HG02885 (cell line): ENCODE data around the gene PLAGL2.

Source experiments
- ATAC-seq: cut with Tn5 transposase; IDR thresholded peaks from one replicate; pipeline ENCODE4 v1.9.1; 2021; ENCODE audit warnings: mild to moderate bottlenecking; ENCODE audit not compliant: unreplicated experiment, poor library complexity

The PLAGL2 gene

DNA sequence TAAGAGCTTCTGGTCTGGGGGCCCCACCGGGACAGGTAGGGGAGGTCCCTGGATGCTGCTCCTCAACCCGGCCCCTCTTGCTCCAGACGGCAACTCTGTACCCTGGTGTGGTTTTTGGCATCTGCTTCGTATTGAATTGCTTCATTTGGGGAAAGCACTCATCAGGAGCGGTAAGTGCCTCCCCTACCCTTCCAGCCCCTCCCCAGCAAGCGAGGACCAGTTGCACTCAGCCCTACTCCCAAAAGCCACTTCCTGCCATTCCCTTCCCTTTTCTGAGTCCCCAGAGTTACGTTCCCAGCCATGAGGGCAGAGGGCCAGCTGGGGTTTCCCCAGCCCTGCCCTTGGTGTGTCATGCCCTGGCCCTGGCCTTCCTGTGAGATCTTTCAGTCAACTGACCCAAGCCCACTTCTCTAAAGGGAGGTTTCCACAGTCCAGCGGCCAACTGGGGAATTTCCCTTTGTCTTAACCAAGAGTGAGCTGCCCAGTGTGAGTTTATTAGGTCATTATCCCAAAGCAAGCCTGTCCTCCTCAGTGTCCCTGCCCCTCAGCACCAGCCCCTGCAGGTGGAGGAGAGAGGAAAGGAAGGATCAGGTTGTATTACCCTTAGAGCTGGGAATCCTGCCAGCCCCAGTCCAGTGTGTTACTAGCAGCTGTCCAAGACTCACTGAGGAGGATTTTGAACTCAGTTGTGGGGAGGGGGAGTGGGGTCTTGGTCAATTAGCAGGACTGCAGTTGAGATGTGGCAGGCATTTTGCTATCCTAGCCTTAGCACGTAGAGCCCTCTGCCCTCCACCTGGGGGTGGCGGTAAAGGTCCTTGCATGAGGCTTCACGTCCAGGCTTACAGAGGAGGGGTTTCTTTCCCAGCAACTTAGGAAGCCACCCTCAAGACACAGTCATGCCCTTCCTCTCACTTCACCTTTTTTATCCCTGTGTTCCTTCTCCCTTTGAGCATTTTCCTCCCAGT is 52.2 kb downstream of the PLAGL2 start:
- ATAC-seq = no peak

DNA sequence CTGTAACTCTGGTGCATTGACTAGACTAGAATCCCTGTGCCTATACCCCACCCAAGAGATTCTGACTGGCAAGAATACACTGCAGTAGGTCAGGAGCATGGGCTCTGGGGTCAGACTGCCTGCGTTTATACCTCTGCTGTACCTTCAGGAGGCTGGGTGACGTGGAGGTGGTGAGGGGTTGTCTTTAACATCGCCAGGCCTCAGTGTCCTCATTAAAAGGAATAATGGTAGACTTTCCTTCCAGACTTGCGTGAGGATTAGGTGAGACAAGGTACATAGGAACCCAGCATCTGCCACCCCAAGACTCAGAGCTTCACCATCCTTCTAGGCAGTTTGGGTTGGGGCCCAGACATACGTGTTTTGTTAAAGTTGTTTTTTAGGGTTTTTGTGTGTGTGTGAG is 53.8 kb downstream of the PLAGL2 start:
- no peak for ATAC-seq

DNA sequence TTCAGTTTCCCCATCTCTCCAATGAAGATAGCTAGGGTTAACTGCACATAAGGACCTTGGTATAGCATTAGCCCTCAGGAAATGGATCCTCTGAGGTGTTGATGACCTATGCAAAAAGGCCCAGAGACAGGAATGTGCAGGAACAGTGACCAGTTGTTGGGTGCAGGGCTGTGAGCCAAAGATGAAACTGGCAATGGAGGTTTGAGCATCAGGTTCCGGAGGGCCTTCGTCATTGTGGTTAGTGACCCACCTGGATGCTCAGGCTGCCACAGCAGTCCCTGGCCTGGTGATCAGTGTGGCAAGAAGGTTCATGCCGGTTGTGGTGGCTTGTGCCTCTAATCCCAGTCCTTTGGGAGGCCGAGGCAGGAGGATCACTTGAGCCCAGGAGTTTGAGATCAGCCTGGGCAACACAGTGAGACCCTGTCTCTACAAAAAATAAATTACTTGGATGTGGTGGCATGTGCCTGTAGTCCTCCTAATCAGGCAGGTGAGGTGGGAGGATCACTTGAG is 54.3 kb downstream of the PLAGL2 start:
- no peak for ATAC-seq

DNA sequence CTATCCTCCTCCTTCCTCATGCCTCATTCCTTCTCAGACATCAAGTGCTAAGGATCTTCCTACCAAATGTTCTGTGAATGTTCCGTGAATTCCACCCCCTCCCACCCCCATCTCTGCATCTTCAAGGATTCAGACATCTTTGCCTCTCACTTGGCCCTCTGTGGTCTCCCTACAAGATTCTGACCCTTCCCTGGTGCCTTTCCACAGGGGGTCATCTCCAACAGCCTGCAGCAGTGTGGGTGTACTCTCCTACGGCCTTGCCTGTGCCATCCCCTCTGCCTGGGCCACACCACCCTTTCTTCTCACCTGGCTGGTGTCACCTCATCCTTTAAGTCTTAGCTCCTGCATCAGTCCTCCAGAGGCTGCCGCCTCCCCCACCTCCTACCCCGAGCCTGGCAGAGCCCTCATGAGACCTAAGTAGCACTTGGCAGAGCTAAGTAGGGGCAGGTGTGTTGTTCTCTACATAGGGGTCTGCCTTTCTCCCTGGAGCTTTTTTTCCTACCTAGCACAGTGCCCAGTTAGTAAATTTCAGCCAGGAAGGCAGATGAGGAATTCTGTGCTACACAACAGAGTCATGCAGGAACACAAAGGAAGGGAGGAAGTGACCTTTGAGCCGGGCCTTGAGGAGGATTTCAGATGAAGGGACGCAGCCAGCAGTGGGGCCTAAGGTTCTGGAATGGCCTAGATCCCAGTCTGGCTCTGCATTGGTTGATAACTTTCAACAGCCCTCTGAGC is 55.0 kb downstream of the PLAGL2 start:
- no peak for ATAC-seq

DNA sequence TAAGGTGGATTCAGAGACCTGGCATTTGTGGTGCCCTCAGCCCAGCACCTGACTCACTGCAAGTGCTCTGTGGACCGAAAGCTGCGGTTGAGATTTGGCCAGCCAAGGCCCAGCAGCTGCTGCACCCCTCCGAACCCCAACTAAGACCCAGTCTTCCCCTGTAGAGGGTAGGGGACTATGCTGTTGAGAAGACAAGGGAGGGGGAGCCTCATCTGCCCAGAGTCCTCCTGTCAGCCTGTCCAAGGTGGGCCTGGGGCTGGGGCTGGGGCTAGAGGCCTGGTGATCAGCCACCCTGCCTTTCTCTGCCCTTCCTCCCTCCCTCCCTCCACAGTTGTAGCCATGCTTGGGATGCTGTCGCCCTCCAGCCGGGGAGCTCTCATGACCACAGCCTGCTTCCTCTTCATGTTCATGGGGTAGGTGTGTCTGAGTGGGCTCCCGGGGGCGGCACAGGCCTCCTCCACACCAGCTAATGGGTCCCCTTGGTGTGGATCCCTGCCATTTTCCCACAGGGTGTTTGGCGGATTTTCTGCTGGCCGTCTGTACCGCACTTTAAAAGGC is 57.2 kb downstream of the PLAGL2 start:
- ATAC-seq = no peak

DNA sequence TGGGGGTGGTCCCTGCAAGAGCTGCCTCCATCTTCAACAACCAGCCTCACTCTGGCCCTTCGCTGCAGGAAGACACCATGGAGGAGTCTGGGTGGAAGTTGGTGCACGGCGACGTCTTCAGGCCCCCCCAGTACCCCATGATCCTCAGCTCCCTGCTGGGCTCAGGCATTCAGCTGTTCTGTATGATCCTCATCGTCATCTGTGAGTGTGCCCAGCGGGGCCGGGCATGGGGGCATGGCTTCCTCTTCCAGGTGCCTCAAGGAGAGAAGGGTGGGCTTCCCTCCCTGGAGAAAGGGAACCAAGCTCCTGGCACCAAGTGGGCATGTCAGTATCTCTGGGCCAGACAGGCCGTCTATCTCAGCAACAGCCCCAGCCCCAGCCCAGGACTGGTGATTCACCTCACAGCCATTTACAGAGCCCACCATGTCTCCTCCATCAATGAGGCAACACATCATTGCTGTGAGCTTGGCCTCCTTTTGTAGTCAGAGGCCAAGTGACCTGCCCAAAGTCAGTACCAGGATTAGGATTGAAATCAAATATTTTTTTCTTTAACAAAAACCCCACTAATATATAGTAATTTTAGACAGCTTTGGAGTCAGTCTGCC is 57.9 kb downstream of the PLAGL2 start:
- ATAC-seq = no peak

DNA sequence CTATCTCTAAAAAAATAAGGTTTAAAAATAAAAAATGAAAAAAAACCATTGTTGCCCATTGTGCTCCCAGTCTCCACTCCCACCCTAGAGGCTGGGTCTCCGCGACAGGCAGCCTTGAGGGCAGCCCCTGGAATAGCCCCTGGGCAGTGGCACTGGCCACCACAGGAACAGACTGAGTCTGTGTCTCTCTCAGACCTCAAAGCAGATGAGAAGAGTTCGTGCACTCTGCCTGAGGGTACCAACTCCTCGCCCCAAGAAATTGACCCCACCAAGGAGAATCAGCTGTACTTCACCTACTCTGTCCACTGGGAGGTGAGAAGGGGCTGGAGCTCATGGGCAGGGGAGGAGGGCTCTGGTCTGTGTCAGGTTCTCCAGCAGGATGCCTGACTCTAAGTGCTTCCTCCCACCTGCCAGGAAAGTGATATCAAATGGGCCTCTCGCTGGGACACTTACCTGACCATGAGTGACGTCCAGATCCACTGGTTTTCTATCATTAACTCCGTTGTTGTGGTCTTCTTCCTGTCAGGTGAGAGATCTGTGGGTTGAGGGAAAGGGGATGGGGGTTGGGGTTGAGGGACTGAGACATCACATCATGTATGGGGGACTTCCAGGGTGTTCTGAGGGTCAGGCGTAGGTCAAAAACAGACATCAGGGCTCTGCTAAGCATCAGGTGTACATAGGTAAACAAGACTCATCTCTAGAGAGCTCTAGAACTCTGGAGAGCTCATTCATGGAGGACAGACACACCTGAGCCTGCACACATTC is 62.5 kb downstream of the PLAGL2 start:
- no peak for ATAC-seq

DNA sequence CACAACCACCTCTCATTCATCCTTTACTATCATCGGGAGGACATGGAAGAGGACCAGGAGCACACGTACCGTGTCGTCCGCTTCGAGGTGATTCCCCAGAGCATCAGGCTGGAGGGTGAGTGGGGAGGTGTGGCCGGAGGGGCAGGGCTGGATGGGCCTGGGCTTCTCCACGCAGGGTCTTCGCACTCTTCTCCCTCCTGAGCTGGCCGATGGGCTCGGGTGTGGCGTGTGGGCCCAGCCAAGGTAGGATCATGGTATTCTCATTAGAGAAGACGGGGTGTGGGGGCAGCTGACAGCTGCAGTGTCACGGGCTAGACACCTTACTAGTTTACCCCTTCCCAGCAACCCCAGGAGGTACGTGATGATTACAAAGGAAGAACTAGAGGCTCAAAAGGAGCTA is 64.6 kb downstream of the PLAGL2 start:
- ATAC-seq = no peak
